Esophagus muscularis mucosa (tissue), 4 donors: ENCODE data around the gene MYH3.
A peak's percentile ranks its signal among the peaks of the same experiment; 100 is the strongest.

ENCODE experiments used
- CTCF ChIP-seq, 3 experiments: fragments of 200-600 bp in 2 of 3; fragments of 450-650 bp in 1 of 3; sonication (generic) in 2 of 3; IDR thresholded peaks; one replicate each; pipeline ENCODE4 v1.5.1; 2017 to 2019; ENCODE audit warnings: antibody characterized with exemption in 3 of 3, mild to moderate bottlenecking in 2 of 3, moderate library complexity in 1 of 3
- EP300 ChIP-seq: sonication (generic); formaldehyde crosslinking; IDR thresholded peaks from one replicate; pipeline ENCODE4 v1.6.1; 2017; ENCODE audit warnings: antibody characterized with exemption
- POLR2A ChIP-seq: fragments of 450-650 bp; IDR thresholded peaks from one replicate; pipeline ENCODE4 v1.6.1; 2017; ENCODE audit warnings: antibody characterized with exemption, moderate library complexity, mild to moderate bottlenecking, low read depth

- peak; percentile 53 to 84 (median 62) for TF ChIP-seq CTCF (IDR thresholded peaks at IDR 0.05)
- TF ChIP-seq EP300 = no peak
- no peak for TF ChIP-seq POLR2A
Measured at GRCh38 chr17:10631048-10631700, 25.9 kb downstream of the MYH3 start.
